Stimulated activated CD4-positive, alpha-beta T cell treated with anti-CD3 and anti-CD28 coated beads, Interleukin-12 subunit alpha, Interleukin-12 subunit beta, amount 100 ng/mL, for 4 hours (primary cell): ENCODE measurements around the gene NRP1.

Experiments used
- DNase-seq: peaks from one replicate; pipeline ENCODE4 v3.0.0-alpha.2; 2020

NRP1 gene

DNA sequence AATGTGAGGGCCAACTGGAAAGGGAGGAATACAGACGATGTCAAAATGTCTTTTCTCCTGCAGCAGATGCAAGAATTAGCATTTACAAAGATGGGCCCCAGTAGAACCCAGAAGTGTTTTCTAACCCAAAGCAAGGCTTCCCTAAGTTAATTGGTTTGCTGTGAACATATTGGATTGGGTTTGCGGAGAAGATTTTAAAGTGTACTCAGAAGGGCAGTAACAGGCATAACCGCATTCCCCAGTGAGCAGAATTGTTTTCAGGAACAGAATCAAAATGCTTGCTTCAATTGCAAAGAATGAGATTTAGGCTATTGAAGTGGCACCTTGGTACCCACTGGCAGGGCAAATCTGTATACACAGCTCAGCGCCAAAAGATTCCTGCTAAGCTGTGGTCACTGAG lies 78.0 kb downstream of the NRP1 start:
- DNase-seq = no peak

DNA sequence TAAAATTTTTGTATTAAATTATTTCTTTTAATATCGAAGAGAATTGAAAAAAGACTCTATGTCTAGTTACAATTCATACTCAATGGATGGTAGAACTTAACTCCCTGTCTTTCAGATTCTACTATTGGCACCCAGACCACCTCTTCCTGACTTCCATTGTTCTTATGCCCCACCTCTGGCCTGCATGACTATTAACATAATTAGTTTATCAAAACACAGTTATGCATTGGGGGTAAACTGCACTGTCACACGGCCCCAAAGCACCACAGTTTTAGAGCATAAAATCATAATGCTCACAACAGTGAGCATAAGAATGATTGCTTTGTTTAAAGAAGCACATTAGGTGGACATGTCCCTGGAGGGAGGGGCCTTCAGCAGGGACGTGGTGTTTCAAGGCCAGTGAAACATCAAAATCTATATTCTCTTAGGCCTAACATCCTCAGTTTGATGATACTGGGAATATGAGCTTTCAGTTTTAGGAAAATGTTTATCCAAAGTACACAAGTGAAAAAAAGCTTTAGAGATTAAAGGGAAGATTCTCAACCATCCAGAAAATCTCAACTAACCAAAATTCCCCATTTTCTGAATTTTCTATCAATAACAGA lies 79.8 kb downstream of the NRP1 start:
- no peak for DNase-seq

DNA sequence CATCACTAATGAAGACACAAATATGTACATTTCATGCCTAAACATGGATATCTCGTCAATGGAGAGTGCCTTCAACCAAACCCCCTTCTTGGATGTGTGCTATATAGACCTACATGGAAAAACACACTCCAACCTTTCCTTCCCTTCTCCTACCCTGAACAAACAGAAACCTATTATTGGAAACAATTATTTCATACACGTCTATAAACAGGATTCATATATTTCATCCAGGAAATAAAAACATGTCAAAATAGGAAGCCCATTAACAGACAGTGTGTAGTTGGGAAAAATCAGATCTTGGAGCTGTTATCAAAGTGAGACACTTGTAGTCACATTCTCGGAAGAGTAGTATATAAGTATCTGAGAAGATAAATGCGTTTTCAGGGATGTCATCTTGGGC lies 81.1 kb downstream of the NRP1 start:
- no peak for DNase-seq

DNA sequence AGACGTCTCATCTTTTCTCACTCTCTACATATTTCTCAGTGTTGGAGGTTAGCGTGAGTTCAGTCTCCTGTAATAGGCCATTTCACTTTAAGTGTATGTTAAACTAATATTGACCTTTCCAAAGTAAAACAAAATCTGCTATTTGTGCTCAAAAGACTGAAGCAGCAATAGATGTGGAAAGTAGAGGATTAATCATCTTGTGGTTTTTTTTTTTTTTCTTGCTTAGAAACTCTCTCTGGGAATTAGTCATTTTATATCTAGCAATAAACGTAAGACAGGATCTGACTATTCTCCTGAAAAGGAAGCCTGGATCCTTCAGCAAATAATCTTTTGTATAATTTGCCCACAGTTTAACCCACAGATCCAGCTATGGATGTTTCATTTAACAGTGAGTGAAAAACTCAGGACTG lies 81.7 kb downstream of the NRP1 start:
- no peak for DNase-seq

DNA sequence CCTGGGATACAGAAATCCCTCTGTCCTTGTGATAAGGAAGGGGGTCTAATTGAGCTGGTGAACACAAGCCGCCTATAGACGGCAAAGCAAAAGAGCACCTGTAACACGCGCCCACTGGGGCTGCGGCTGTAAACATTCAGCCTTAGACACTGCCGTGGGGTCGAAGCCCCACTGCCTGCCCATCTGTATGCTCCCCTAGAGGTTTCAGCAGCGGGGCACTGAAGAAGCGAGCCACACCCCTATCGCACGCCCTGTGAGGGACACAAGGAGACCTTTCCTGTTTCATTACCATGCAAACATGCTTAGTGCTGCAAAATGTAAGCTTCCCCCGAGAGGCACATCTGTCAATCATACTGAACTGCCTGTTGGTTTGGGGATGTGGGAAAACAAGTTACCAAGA lies 82.1 kb downstream of the NRP1 start:
- no peak for DNase-seq

DNA sequence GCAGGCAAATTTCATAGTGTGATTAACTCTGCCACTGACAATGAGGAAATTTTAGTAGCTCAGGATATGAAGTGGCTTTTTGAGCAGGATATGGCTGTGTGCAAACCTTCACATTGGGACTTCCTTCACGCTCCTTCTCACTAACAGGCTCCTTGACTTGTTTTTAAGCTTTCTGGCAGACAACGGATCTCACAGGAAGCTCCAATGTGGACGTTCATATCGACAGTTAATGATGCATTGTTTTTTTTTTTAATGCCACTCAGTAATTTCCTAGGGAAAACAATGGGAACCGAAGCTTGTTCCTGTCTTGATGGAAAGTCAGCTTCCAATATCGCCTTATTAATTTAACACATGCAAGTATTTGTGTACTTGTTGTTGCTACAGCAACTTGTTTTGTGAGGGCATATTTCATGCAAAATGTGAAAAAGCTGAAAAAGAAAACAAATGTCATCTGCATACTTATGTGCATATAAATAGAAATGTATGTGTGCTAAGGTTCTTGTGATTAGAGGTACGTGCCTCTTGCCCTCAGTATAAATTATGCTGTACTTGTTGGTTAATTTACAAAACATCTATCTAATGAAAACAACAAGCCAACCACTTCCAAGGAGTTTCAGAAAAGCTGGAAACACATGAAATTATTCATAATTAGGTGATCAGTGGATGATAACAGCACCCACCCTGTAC lies 84.7 kb downstream of the NRP1 start:
- no peak for DNase-seq

DNA sequence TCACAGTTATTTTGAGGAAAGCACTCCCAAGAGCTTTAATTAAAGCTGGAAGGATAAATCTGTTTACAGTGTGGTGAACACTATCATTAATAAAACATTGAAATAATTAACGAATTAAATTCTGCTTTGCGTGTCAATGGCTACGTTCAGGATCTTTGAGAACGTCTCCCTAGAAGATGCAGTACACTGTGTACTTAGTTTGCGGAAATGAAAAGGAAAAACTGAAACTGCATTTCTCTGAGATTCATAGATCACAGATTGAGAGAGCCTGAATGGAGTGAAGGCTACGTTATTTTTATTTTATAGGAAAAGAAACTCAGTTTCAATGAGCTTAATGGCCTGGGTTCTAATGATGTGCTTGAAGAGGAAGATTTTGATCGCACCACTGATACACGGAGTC lies 85.3 kb downstream of the NRP1 start:
- DNase-seq = no peak

DNA sequence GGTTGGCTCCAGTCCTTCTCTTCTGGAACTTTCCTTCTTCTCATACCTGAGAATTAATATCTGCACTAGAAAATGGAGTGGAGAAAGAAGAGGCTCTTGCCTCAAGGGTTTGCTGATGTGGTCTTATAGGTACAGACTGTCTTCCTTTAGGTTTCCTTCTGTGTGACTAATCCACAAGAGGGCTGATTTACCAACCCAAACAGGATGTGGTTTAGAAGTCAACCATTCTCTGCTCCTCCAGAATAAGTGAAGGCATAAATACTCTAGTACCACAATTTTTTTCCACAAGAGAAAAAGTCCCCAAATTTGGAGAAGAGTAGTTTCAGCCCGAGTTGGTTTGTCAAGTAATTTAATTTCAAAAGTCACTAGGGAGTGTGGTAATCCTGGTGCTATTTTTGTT lies 85.8 kb downstream of the NRP1 start:
- no peak for DNase-seq

DNA sequence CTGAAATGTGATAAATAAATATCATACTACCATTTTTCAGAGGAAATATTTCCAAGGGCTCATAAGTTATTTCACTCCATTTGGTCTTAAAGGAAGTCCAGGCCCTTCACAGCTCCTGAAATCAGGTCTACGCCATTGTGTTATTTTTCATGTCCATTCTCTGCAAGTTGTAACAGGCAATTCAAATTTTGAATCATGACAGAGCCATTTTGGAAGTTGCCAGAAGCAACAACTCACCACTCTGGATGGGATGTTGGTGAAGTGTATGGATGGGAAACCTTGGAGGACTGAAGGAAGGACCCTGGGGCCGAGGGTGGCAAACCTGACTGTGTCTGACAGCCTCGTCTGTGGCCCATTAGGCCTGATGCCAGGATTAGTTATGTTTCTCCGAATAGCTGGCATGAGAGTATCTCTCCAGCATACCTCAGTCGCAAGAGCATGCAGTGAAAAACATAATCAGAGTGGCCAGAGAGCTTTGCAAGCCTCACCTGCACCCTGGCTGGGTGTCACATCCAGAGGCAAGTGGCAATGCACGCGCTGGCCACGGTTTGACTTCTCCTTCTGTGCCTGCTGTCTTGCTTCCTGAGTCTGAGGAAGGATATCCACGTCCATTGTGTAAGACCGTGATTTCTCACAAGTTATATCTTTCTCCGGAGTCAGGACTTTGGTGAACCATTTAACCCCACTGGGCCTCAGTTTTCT lies 87.1 kb downstream of the NRP1 start:
- DNase-seq = no peak

DNA sequence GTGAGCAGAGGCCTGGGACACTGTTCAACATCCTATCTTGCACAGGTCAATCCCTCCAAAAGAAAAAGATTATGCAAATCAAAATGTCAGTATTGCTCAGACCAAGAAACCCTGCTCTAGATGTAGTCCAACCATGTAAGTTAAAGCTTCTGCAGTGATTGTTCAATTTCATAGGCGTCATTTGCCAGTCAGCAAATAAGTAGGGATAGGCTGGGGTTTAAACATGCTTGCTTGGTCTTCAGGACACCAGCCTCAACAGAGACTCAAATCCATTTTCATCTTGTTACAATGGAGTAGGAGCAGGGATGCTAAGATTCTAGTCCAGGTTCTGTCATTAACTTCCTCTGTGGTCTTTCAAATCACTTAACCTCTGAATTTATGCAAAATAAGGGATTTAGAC lies 89.1 kb downstream of the NRP1 start:
- no peak for DNase-seq

DNA sequence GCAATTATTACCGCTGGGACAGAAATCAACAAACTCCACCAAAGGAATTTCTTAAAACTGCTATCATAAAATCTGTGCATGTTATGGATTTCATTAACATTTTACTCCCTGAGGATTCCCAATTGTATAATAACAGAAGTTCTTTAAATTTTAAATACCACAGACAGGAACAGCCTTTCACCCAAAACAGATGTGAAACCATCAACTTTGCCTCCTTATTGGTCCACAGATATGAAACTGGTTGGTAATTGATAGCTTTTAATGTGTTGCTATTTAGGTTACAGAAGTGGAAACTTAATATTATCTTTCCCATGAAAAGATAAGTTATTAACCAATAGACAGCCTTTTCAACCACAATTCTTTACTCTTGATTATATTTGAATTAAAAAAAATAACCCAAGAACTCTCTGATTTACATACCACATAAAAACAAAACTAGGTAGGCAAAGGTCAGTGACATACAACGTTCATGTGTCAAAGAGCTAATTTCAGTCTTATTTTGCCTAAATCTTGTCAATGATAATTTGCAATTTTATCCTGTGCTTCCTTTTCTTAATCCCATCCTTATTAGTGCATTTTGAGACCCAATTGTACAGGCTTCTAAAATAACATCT lies 90.0 kb downstream of the NRP1 start:
- DNase-seq = no peak

DNA sequence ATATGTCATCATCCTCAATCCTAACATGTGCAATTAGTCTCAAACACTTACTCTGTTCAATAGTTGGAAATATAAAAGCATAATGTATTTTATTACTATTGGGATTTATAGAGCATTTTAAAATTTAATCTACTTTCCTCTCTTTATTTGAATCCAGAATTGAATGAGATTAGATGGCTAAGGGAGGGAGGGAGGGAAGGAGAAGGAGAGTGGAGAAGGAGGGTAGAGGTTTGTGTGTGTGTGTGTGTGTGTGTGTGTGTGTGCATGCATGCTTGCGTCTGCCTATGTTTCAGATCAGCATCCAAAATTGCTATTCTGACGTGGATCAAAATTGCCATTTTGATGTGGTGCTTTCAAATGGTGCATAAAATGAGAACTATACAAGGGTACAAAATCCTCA lies 90.8 kb downstream of the NRP1 start:
- no peak for DNase-seq

DNA sequence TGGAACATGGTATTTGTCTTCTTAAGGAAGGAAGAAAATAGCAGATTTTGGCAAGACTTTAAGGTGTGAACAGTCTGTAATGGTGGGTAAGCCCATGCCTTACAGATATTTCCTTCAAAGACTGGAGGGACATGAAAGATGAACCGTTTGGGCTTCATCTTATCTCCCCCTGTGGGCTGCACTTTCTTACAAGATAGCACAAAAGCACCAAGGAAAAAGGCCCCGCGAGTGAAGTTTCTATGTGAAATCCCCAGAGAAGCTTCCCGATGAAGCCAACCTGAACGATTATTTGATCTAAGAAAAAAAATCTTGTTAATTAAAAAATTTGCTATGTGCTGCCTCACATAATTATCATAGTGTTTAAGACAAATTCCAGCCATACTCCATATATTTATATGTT lies 91.5 kb downstream of the NRP1 start:
- no peak for DNase-seq

DNA sequence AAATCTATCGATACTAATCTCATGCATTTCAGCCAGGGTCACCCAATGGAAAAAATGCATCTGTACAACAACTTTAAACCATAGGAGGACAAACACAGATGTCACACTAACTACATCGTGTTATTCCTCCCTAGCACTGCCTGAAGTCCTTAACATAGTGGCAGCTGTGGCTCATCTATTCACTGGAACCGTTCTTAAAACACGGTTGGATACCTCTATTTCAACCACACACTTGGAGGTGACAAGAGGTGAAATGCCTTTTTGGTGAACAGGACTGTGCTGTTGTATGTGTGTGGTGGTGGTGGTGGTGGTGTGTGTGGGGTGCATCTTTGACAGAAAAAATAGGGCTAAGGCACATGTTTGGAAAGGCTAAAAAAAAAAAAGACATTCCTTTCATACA lies 93.1 kb downstream of the NRP1 start:
- DNase-seq = no peak

DNA sequence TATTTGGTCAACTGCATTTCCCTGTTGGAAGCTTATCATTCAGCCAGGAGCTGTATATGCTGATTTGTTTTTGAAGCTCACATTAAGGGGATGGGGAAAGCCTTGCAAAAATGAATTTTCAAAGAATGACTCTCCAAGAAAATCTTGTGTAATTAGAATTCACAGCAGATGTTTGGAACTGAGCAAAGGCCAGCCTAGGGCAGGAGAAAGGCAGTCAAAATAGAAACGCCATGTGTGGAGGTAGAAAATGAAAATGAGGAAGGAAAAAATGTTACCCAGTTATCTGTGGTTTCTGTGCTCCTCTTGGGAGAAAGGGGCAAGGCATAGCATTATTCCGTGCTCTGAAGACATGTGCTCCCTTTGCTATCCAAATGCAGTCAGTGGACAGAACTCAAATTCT lies 93.5 kb downstream of the NRP1 start:
- DNase-seq = no peak

DNA sequence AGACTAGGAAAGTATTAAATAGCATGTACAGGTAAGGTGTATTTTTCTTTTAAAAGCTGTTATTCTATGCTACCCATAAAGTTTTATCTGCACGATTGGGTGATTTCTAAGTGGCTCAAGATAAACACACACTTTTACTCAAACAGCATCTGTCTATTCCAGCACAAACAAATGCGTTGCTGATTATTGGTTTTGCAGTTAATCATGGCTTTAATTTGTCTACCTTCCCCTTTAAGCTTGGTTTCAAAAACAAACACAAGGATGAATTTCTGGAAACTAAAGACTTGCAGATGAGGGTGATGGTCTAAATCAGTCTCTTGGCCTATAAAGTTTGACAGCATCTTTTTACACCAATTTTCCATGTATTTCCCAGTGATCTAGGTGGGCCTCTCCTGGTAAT lies 94.2 kb downstream of the NRP1 start:
- no peak for DNase-seq

DNA sequence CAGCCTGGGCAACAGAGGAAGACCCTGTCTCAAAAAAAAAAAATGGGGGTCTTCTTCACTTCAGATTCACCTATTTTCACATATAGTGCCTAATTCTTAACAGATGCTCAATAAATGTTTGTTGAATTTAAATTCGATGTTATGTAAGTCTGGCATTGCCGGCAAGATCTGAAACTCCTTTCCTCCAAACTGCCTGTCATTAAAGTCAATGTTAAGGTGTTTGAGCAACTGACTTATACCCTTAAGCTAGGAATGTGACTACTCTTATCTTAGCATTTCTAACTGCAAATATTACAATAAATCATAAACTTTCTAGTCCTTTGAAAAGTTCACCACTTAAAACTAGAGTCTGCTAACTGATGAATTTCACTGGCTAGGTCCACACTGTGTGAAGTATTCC lies 95.2 kb downstream of the NRP1 start:
- no peak for DNase-seq

DNA sequence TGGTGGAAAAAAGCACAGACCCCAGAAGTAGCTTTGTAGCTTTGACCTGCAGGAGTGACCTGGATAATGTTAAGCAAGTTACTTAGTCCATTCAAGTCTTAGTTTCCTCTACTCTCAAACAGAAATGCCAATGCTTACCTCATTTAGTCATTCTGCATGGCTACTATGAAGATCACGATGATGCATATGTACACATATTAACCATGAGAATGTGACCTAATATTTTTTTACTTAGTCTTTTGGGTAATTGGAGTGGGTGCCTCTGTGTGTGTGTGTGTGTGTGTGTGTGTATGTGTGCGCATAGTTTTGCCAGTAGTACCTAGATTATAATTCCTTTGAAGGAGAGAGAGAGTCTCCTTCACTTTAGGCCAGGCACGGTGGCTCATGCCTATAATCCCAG lies 95.8 kb downstream of the NRP1 start:
- DNase-seq = no peak

DNA sequence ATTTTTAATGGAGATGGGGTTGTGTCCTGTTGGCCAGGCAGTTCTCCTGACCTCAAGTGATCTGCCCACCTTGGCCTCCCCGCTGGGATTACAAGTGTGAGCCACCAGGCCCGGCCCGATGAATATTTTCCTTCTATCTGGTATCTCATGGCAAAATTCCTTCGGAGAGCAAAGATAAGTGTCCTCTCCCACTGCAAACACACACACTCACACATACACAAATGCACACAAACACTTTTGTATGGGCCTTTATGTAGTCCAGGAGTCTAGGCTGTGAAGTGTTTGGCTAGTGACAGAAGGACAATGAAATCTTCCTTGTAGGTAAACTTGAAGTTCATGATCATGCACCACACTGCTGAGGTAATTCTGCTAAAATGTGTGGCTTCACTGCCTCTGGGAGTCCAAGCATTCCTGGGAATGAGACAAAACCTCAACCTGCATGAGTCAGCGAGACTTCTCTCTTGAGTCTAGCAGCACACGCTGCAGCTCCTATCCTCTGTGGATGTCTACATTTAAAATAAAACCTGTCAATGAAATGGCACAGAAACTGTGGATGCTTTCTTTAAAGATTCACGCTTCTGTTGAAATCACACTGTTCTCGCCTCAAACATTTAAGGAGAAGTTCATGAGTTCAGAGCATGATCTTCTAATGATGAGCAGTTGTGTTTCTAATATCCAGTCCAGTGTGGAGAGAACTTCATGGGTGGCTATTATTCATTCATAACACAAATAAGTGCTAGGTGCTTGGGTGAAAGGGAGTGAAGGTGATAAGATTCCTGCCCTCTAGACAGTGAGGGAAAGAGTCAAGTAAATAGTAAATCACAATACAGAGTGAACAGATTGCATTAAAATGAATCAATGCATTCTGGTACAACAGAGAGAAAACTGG lies 96.5 kb downstream of the NRP1 start:
- DNase-seq = no peak

DNA sequence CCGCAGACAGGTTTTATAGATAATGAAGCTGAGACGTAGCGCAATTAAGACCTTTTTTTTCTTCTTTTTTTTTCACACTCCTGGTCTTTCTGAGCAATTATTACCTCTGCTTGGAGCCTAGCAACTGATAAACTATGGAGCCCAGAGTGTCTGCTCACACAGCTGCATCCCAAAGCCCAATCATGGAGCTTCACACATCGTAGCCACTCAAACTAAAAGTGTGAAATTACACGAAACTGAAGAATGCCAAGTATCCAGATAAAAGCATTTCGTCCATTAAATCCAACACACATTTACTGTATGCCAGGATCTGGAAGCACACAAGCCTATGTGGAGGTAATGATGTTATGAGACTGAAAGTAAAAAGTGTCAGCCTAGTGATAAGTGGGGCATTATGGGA lies 97.6 kb downstream of the NRP1 start:
- DNase-seq = no peak

DNA sequence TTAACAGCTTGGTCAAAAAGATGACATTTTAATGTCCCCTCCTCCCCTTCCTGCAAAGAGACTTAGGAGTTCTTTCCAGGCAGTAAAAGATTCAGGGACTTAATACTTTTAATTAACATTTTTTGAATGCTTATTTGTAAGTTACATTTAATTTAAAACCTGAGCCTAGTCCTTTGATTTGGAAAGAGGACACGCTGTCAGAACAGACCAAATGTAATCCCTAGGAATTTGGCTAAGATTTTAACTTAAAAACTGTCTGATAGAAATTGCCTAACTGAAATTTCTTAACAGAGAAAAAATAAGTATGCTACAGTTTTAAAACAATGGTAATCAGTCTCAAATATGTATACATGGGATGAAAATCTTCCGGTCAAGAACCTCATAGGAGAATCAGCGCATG lies 98.5 kb downstream of the NRP1 start:
- DNase-seq = no peak

DNA sequence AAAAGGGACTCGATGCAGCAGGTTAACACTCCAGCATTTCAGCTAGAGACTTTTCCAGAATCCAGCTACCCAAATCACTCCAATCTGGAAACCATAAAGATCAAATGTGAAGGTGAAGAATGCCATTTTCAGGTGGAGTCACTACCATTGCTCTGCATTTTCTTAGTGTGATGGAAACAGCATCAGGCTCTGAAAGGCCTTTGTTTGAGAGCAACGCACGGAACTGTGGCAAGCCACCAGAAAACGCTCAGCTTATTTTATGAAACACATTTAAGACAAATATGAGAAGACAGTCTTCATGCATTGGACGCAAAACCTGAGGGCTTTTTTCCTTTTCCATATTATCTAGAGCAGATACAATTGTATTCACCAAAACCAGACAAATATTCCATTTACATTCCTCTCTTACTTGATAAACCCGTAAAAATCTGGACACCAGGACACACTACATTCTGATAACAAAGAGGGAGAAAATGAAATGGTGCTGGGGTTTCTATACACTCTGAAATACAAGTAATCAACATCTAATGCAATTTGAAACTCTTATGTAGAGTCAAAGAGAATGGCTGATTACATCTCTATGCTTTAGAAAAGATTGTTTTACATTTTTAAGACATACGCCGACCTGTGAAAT lies 99.1 kb downstream of the NRP1 start:
- DNase-seq = no peak

DNA sequence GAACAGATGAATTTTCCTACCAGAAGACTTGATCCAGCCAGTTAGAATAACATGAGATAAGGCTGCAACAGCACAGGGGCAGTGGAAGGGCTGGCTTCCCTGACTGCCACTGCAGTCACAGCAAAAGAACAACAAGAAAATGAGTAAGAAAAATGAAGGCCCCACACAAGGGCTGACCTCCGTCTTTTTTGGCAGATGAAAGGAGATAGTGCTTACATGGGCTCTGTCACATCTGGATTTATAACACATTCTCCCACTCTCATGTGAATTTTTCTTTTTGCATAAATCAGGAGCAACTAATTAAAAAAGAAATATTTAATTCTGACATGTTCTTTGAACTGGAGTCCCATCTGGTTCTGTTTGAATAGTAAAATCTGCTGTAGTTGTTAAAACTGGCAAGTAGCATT lies 99.6 kb downstream of the NRP1 start:
- no peak for DNase-seq
